Fibroblast of skin of abdomen (primary cell): ENCODE data around the gene HIVEP3.
"Not testable (repeated sequence)": the region's sequence is repeated elsewhere in the genome, so short reads cannot be mapped to it uniquely, and the experiment has no call there.

Experiments used
- DNase-seq: peaks from one replicate; pipeline ENCODE4 v3.0.0-alpha.2; 2013

HIVEP3 gene

DNA sequence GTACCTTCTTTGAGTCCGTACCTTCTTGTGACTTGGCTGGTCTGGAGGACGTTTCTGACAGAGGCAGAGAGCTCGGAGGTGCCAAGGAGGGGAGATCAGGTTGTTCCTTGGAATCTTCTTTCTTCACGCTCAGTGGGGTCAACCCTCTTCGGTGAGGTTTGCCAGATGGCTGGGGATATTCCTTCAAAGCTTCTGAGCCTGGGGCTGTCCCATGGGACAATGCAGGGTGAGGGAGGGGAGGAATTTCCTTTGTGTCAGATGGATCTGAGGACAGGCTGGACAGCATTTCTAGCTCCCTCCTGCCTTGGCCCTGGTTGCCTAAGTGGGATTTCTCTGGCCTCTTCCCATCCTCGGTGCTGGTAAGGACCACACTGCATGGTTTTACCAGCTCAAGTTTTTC is 338.7 kb downstream of the HIVEP3 start:
- no peak for DNase-seq

DNA sequence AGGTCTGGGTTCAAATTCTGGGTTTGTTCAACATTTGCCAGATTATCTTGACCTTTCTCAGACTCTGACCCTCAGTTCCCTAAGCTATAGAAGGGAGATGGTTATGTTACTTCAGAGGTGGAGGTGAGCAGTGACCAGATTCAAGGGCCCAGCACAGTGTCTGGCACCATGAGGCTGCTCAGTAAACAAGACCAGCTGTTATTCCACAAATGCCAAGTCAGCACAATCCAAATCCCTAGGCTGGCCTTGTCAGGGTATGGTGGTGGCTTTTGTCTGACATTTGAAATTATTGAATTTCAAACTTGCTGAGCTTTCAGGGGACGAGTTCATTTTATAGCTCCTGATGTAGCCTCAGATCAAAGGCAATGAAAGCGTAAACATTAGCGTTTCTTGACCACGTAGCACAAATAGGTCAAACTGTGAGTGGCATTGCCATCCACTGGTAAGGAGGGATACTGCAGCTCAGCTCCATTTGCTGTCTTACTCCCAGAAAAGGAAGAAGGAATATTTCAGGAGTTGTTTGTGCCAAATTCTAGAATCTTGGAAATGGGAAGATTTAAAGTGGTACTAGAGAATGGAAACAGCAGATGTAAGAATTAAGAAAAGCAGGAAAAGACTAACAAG is 339.9 kb downstream of the HIVEP3 start:
- peak; percentile 19 for DNase-seq

DNA sequence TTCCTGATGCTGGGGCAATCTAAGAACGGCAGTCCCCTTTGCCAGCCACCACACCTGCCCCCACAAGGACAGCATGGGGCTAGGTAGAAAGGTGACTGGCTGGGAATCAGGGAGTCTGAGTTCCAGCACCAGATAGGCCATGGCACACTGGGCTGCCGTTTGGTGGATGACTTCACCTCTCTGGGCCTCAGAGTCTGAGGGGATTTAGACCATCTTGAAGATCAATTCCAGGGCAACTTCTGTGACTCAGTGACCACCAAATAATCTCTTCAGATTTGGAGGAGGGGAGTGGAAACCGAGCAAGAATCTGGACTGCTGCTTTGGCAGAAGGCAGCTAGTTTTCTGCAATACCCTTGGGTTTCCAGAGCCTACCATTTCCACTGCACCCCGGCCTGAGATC is 342.1 kb downstream of the HIVEP3 start:
- peak; percentile 68 for DNase-seq

DNA sequence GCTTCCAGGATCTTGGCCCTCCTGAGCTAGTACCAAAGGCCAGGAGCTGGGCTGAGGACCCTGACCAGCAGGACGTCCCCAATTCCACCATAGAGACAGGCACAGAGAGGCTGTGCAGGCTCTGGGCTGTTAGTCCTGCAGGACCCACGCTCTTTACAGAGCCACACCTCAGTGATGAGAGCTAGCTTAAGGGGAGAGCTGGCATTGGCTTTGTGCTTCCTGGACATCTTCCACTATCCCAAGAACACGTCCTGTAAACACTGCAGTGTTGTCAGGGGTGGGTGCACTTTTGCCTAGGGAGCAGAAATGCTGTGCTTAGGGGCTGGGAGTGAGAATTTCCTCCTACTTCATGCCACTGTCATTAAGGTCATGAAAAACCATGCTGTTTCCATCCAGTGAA is 342.5 kb downstream of the HIVEP3 start:
- DNase-seq = no peak

DNA sequence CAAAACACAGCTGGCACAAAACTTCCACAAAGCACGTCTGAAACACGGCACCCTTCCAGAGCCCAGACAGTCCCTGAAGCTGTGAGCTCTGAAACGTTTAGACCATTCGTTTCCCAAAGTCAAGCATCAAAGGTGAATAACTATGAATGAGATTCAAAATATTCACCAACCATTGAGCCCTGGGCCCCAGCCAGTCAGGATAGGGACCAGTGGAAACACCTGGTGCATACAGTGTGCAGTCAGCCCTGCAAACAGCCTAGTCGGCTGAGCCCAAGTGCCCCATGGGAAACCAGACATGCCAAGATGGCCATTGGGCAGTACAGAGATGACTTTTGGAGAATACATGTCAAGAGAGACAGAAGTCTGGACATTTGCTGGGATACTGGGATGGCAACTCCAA is 343.9 kb downstream of the HIVEP3 start:
- no peak for DNase-seq

- peak; percentile 84 for DNase-seq
Observed at GRCh38 chr1:41573785-41574713, 344.7 kb downstream of the HIVEP3 start.

DNA sequence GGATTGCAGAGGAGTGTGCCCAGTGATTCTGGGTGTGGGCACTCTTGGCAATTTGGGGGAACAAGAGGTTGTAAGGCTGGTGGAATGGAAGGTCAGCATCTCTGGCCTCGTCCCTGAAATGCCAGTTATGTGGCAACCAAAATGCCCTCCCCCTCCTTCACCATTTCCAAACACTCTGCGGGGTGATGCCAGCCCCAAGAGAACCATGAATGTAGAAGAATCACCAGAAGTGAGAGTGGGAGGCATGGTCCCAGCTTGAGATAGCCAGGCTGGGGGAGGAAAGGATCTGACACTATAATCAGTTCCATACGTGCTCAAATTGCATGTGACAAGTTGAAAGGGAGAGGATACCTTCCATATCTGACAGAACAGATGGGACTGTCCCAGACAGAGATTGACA is 345.5 kb downstream of the HIVEP3 start:
- no peak for DNase-seq

GRCh38 chr1:41572224-41572623 is 346.5 kb downstream of the HIVEP3 start:
- no peak for DNase-seq

DNA sequence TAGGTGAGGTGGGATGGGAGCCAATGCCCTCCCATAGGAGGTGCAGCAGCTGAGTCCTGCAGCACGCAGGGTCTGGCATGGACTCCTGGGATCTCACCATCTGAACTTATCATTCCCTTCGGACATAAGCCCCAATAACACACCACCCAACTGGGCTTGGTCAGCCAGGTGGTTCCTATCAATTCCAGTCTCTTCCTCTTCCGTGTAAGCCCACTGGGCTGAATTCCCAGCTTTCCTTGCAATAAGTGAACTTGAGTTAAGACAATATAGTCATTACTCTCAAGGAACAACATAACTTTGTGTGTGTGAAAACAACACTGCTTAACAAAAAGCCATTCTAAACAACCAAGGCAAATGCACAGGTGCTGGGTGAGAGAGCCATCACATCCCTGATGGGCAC is 347.7 kb downstream of the HIVEP3 start:
- DNase-seq = no peak

GRCh38 chr1:41568204-41568603 is 350.5 kb downstream of the HIVEP3 start:
- DNase-seq = no peak

DNA sequence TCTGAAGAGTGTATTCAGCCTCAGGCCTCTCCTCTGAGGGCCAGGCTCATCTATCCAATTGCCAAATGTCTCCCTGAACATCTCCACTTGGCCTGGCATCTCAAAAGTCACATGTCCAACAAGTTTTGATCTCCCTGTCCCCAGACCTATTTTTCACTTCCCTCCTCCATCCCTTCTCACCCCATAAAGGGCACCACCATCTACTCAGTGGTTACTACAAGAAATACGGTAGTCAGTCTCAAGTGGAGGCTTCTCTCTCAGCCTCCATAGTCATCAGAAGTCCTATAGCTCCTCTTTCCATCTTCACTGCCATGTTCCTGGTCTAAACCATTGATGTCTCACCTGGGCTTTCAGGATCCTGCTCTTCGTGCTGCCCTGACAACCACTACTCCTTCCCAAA is 351.8 kb downstream of the HIVEP3 start:
- no peak for DNase-seq

DNA sequence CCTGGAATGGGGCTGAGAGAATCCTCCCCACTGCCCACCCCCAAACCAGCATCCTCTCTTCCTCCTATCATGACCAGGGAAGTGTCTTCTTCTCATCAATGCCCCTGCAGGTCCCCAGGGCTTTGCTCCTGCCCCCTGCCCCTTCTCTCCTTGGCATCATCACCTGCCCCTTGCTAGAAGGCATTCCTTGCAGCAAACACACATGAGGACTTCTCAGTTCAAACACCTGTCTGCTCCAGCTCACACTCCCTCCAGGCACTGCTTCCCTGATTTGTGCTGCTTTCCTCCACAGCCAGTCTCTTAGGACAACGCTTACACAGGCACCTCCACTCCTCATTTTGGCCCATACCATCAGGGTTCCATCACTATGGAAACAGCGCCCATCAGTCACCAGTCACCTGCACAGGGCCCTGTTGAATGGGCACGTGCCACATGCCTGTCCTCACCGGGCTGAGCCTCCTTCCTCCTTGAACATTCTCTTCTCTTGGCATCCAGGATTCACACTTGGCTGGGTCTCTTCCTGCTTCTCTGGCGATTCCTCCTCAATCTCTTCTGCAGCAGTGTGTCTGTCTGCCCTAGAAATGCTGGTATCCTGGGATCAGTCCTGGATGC is 352.3 kb downstream of the HIVEP3 start:
- DNase-seq = no peak

DNA sequence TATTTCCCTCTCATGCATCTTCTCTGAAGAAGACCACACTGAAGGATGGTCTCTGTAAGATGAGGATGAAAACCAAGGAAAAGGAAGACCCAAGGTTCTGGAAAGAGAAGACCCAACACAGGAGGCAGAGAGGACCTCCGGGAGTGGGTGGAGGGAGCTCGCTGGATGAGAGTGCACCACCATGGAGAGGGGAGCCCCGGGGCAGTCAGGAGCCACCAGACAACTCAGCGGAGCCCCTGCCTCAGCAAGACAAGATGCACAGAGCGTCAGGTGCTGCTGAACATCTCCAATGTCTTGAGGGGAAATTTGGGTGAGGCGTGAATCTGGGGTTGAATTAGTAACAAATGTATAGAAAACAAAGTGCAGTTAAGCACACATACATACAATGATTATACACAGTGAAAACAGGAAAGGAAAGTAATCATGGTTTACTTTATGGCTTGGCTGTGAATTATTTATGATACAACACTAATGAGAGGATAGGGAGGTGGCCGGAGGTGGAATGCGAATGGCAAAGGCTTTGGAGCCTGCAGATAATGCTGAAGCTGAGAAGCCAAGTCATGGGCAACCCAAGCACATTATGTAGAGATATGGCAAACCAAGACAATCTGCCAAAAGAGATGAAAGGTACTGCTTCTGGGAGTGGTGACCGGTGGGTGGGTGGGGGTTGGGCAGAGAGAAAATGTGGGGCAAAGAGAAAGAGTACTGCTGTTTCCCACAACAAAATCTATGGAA is 353.8 kb downstream of the HIVEP3 start:
- DNase-seq = no peak

DNA sequence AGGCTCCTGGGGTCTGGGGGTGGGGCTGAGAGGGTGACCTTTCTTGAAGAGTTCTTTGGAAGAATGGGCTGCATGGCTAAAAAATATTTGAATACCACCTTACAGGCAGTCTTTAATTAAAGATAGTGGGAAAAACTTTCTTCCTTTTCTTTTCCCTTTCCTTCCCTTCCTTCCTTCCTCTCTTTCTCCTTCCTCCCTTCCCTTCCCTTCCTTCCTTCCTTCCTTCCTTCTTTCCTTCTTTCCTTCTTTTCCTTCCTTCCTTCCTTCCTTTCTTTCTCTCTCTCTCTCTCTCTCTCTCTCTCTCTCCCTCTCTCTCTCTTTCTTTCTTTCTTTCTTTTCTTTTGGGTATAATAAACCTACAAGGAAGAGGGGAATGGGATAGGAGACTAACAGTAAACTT is 356.4 kb downstream of the HIVEP3 start:
- no peak for DNase-seq

DNA sequence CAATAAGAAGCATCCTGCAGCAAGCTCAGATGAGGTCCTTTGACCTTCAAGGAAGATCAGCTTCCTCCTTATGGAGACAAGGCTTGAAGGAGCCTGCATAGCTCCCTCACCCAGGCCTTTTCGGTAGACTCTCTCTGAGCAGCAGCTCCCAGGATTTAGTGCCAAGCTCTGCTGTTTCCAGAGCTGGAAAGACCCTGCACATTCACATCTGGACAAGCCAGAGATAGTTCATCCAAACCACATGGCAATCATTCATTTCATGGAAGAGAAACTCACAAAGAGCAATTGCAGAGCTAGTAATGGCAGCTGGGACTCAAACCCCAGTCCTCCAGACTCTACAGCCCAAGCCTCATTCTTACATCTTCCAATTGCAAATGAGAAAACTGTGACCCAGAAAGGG is 357.8 kb downstream of the HIVEP3 start:
- DNase-seq = no peak

DNA sequence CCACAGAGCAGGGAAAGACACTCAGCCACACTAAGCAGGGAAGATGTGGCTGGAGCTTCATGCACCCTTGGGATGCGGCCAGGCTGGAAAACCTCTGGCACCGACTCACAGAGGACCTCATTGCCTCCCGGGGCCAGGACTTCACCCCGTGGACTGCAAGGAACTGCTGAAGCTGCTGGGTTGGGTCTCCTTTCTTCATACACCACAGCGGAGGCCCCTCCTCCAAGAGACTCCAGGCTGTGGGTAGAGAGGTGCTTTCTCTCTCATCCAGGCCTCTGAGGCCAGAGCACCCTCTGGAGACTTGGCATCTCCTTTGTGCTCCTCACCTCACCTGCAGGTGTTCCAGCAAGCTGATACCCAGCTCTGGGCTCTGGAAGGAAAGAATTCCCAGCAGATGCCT is 358.2 kb downstream of the HIVEP3 start:
- no peak for DNase-seq

DNA sequence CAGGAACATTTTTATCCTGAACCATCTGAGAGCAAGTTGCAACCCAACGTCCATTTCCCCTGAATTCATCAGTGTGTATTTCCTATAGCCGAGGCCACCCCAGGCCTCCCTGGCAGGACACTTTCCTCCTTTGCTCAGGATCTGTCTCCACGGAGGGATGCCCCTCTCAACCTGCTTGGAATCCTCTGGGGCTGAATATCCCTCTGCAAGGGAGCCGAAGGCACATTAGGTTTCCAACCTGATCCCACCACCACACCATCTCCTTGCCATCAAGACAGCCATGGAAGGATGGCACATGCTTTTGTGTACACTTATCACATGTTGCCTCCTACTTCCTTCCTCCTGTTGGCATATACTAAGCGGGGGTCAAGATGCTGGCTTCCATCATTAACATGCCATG is 359.4 kb downstream of the HIVEP3 start:
- DNase-seq = no peak

DNA sequence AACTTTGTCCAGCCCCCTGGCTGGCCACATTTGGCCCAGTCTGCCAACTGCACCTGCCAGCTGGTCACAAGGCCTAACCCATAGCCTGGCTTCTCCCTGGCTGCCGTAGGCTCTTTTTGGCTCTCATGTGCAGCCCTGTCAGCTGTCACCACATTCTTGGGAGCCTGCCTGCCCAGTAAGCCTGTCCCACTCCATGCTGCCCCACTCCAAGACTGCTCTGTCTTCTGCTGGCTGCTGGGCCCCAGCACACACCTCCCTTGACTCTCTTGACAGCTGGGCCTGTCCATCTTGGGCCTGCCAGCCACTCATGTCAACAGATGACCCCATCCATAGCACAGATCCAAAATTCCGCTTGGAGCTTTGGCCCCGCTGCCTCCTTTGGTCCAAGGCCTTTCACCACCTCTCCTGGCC is 360.0 kb downstream of the HIVEP3 start:
- no peak for DNase-seq

DNA sequence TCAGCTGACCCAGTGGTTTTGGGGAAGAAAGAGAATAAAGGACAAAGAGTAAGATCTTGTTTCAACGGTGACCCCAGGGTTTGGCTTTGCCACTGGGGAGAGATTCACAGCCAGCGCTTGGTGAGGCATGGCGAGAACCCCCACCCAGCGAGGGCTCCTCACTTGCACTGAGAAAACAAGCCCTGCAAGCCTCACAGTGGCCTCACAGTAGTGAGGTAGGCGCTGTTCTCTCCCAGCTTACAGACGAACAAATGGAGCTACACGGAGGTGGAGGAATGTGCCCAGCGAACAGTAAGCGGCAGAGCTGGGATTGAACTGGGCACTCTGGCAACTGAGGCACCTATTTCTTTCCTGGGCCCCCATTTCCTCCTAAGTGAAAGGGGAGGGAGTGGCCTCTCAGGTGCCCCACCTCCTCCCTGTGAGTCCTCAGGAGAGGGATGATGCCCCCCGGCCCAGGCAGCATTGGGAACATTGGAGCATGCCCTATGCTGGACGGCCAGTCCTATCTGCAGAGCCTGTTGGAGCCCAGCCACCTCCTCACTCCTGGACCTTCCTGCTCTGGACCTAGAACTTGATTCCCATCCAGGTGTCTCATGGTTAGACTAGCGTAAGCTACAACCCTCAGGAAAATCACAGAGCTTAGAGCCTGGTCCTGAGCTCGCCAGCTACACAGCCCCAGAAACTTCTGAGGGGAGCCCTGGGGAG is 360.8 kb downstream of the HIVEP3 start:
- no peak for DNase-seq

- DNase-seq = not testable (repeated sequence)
Observed at GRCh38 chr1:41554746-41555145, 364.0 kb downstream of the HIVEP3 start.

DNA sequence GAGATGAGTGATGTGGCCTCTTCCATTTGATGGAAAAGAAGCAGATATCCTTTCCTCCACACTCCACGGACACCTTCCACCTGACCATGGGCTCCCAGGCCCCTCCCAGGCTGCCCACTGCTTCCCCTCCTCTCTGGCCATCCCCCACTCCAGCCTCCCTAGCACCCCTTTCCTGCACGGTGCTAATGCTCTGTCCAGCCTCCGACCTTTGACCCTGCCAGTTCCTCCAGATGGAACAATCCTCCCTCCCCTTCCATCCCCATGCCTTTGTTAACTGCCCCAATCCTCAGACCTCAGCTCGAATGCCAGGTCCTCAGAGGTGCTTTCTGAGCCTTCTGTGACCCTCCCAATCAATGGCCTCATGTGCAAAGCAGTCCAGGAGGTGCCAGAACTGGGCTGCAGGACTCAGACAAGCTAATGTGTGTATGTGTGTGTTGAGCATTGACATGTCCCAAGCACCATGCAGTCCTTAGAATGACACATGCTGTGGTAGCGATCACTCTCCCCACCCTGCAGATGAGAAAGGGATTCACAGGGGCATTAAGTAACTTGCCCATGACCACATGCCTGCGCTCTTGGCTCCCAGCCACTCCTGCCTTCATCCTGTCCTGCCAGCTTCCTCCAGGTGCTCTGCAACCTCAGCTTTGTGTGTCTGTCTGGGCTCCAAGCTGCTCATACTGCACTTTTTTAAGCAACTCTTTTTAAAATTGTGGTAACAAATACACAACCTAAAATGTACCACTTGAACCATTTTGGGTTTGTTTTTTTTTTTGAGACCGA is 370.8 kb downstream of the HIVEP3 start:
- no peak for DNase-seq

DNA sequence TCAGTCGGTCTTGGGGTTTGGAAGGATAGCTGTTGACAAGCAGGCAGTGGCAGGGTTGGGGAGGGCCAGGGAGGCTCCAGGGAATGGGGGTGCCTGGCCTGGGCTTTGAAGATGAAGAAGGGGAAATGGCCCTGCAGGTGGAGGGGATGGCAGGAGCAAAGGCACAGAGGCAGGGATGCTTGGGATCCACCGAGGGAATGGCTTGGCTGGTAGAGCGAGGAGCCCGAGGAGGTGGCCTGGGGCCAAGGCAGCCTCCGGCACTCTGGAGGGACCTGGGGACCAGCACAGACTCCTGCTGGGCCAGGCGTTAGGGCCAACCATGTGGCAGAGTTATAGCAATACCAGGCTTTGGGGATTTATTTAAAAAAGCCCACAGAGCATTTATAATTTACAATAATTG is 371.4 kb downstream of the HIVEP3 start:
- DNase-seq = no peak
